Subcutaneous abdominal adipose tissue (tissue), 5 donors: ENCODE data around the gene ARHGAP19.

Experiments used
- H3K27ac ChIP-seq: one replicate; pipeline ENCODE4 v1.7.0; 2013; ENCODE audit warnings: low read depth, mild to moderate bottlenecking, inconsistent platforms, low read length, moderate library complexity
- H3K27me3 ChIP-seq, 5 donors: one replicate each; pipeline ENCODE4 v1.7.0; 2013; ENCODE audit warnings: low read length in 5 of 5, inconsistent platforms in 1 of 5; ENCODE audit not compliant: control insufficient read depth in 5 of 5, insufficient read depth in 4 of 5
- H3K36me3 ChIP-seq, 5 donors: one replicate each; pipeline ENCODE4 v1.7.0; 2013; ENCODE audit warnings: low read length in 5 of 5; ENCODE audit not compliant: control insufficient read depth in 5 of 5, insufficient read depth in 5 of 5
- H3K4me1 ChIP-seq, 5 donors: one replicate each; pipeline ENCODE4 v1.7.0; 2013; ENCODE audit warnings: low read length in 5 of 5, mild to moderate bottlenecking in 3 of 5, moderate library complexity in 1 of 5; ENCODE audit not compliant: control insufficient read depth in 5 of 5, insufficient read depth in 5 of 5
- H3K4me3 ChIP-seq, 5 donors: one replicate each; pipeline ENCODE4 v1.7.0; 2013; ENCODE audit warnings: low read length in 5 of 5, low read depth in 1 of 5
- H3K9ac ChIP-seq, 5 donors: one replicate each; pipeline ENCODE4 v1.7.0; 2013; ENCODE audit warnings: low read length in 5 of 5, mild to moderate bottlenecking in 4 of 5, moderate library complexity in 3 of 5
- H3K9me3 ChIP-seq, 5 donors: one replicate each; pipeline ENCODE4 v1.7.0; 2013; ENCODE audit warnings: low read length in 5 of 5; ENCODE audit not compliant: control insufficient read depth in 5 of 5
- donor health status: healthy.
- donor health status: healthy.
- donor health status: healthy.
- donor health status: healthy.
- donor health status: healthy.

ARHGAP19 gene

GRCh38 chr10:97176226-97176625, 116.2 kb downstream of the ARHGAP19 start:
- peaks cover 11 to 22% (median 16%) of the 10 kb centered on the region in 5 donors for H3K27me3 ChIP-seq
- H3K4me1 ChIP-seq = peaks cover 0 to 7% (median 6%) of the 10 kb centered on the region in 5 donors
- no peak overlapping the region for H3K27ac ChIP-seq
- H3K36me3 ChIP-seq = no peaks in the 10 kb centered on the region
- H3K9ac ChIP-seq = no peak overlapping the region
- no peak overlapping the region for H3K4me3 ChIP-seq
- no peaks in the 10 kb centered on the region for H3K9me3 ChIP-seq

GRCh38 chr10:97175586-97175985, 116.9 kb downstream of the ARHGAP19 start:
- no peak overlapping the region for H3K9ac ChIP-seq
- H3K4me1 ChIP-seq = peaks cover 0 to 7% (median 6%) of the 10 kb centered on the region in 5 donors
- no peaks in the 10 kb centered on the region for H3K9me3 ChIP-seq
- H3K36me3 ChIP-seq = no peaks in the 10 kb centered on the region
- no peak overlapping the region for H3K27ac ChIP-seq
- peaks cover 11 to 20% (median 18%) of the 10 kb centered on the region in 5 donors for H3K27me3 ChIP-seq
- no peak overlapping the region for H3K4me3 ChIP-seq

GRCh38 chr10:97174941-97175340, 117.5 kb downstream of the ARHGAP19 start:
- Histone ChIP-seq H3K27me3 (peaks cover 11 to 17% (median 16%) of the 10 kb centered on the region in 5 donors), H3K36me3 (no peaks in the 10 kb centered on the region), H3K9me3 (no peaks in the 10 kb centered on the region)

GRCh38 chr10:97174276-97174775, 118.1 kb downstream of the ARHGAP19 start:
- Histone ChIP-seq H3K9ac (no peak overlapping the region), H3K9me3 (no peaks in the 10 kb centered on the region), H3K4me1 (no peaks in the 10 kb centered on the region), H3K27ac (no peak overlapping the region), H3K4me3 (no peak overlapping the region), H3K36me3 (no peaks in the 10 kb centered on the region), H3K27me3 (peaks cover 10 to 17% (median 14%) of the 10 kb centered on the region in 5 donors)

More at GRCh38 chr10:97174941-97175340, 117.5 kb downstream of the ARHGAP19 start:
- no peak overlapping the region for H3K4me3 ChIP-seq
- H3K4me1 ChIP-seq = peaks cover 0 to 6% (median 5%) of the 10 kb centered on the region in 5 donors
- no peak overlapping the region for H3K9ac ChIP-seq
- no peak overlapping the region for H3K27ac ChIP-seq

GRCh38 chr10:97173036-97173435, 119.4 kb downstream of the ARHGAP19 start:
- H3K9me3 ChIP-seq = no peaks in the 10 kb centered on the region
- H3K4me3 ChIP-seq = no peak overlapping the region
- H3K27ac ChIP-seq = no peak overlapping the region
- H3K4me1 ChIP-seq = no peaks in the 10 kb centered on the region
- no peaks in the 10 kb centered on the region for H3K36me3 ChIP-seq
- H3K27me3 ChIP-seq = peaks cover 5 to 19% (median 15%) of the 10 kb centered on the region in 5 donors
- no peak overlapping the region for H3K9ac ChIP-seq
